GM18909 (cell line): ENCODE data around the gene ENGASE.

ENCODE experiments used
- ATAC-seq: cut with Tn5 transposase; IDR thresholded peaks from one replicate; pipeline ENCODE4 v1.9.1; 2021; ENCODE audit warnings: mild to moderate bottlenecking; ENCODE audit not compliant: unreplicated experiment, poor library complexity

Gene ENGASE

DNA sequence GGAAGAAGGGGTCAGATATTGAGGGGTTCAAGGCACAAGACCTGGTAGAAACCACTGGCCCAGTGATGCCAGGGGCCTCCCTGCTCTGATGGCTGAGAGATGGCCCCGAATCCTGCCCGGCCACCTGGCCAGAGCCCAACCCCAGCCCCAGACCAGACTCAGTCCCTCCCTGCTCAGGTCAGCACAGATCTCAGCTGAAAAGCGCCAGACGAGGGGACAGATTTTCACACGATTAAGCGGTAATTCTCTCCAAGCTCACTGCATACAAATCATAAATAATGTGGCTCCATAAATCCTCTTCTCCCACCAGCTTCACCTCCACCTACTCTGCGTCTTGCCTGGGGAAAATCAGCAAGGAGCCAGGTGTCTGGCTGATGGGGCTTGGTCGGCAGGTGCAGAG is 57.1 kb downstream of the ENGASE start:
- ATAC-seq = no peak

DNA sequence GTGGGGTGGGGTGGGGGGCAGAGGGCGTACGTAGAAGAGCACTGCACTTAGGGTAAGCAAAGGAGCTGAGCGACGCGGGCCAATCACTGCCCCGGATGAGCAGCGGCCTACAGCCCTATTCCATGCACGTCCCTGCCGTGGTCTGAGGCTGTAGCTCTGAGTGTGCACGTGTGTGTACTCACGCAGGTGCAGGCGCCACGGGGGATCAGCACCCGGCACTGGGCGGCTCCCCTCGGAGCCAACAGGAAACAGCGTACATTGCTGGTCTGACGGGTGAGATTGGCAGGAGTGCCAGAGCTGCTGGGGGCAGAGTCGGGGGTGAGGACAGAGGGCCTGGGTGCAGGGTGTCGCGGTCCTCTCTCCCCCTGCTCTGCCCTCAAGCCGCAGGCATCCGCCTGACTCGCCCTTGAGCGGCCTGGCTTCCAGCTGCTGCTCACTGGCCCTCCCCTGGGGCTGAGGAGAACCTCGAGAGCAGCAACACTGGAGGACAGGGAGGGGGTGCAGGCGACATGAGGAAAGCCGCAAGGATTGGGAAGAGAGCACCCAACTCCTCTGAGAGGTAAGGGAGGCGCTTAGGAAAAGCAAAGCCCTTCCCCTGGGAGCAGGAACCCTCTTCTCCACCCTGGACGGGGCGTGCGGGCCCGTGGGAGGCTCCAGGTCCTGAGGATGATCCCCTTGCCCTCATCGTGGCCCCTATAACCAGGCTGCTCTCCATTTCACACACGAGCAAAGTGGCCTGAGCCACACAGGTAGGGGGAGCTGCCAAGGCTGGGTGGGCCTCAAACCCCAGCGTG is 57.8 kb downstream of the ENGASE start:
- no peak for ATAC-seq

DNA sequence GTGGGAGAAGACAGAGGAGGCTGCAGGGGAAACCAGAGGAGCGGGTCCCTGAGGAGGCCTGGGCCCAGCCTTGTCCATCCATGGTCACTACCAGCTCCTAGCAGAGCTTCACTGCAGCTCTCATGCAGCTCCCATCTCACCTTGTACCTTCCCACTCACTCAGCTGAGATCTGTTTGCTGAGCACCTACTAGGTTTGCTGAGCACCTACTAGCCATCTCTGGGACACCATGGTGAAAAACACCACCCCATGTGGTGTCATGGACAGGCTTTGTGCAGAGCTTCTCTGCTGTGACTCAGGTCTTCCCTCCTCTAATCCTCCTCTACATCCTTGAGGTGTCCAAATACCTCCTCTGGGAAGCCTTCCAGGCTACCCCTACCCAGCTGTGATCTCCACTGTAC is 58.6 kb downstream of the ENGASE start:
- no peak for ATAC-seq

- no peak for ATAC-seq
Observed at GRCh38 chr17:79133985-79134384, 59.4 kb downstream of the ENGASE start.

DNA sequence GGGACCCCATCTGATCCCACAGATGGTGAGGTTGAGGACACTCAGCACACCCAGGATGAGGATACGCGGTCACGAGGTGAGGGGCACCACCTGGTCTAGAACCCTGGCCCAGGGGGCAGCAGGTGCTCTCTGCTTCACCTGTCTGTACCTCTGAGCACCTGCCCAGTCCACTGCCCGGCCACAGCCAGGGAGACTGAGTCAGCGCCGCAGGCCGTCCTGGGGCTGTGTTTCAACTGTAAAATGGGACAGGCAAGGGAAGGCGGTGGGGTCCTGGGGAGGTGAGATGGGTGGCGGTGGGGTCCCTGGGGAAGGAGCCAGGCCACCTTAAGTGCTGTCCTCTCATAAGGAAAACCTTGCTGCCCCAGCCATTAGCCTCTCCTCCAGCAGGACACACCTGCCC is 60.4 kb downstream of the ENGASE start:
- no peak for ATAC-seq

DNA sequence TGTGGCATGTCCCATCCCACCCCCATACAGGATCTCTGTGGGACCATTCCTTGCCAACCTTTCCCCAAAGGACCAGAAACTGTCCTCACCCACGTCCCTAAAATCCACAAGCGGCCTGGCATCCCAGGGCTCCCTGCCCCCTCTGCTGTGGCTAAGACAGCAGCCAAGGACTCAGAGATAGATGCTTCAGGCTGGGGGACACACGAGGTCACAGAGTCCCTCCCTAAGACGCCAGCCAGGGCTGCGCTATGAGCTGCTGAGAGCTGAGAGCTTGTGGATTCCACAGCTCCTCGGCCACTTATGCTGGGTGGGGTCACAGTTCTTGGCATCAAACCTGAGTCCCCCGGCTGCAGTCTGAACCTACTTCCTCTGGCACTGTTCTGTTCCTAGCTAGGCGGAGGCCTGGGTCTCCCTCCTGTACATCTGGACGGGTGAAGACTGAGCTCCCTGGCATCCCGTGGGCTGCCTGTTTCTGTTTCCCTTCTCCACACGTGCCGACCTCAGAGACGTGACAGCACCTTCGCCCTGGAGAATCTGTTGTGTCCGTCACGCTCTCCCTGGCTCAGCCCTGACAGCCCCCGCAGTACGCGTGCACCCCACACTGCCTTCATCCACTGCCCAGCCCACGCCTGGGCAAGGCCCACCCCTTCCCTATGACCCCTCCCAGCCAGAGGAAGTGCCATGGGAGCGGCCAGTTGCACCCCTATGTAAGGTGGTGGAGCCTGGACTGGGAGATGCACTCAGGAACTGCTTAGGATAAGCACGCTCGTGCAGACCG is 61.2 kb downstream of the ENGASE start:
- no peak for ATAC-seq
